Astrocyte (in vitro differentiated cells and primary cell): ENCODE results near the gene JAM3. TPM values are rescaled to one million over a fixed set of nuclear protein-coding genes. Genes with fewer than 3 reads are reported as not detected.

Source experiments
- DNase-seq: peaks from one replicate; pipeline ENCODE4 v3.0.0-alpha.2; 2010; ENCODE audit warnings: low read depth
- FAIRE-seq: peaks from 2 replicates; lab custom pipeline; 2011; peaks lifted over from hg19 to GRCh38; lab: Jason Lieb, UNC
- H2AFZ ChIP-seq: 2 replicates; pipeline ENCODE4 v1.6.0; 2012; ENCODE audit warnings: low read depth, low read length, inconsistent platforms
- H3K27ac ChIP-seq: 2 replicates; pipeline ENCODE4 v1.5.1; 2011; ENCODE audit warnings: low read depth, low read length, inconsistent platforms
- H3K27me3 ChIP-seq: 2 replicates; pipeline ENCODE4 v1.6.0; 2011; ENCODE audit warnings: low read length, inconsistent platforms; ENCODE audit not compliant: insufficient read depth
- H3K36me3 ChIP-seq: 2 replicates; pipeline ENCODE4 v1.5.1; 2011; ENCODE audit warnings: low read length, inconsistent platforms; ENCODE audit not compliant: insufficient read depth
- H3K4me1 ChIP-seq: 2 replicates; pipeline ENCODE4 v1.5.1; 2011; ENCODE audit warnings: low read length, inconsistent platforms; ENCODE audit not compliant: insufficient read depth
- H3K4me2 ChIP-seq: 2 replicates; pipeline ENCODE4 v1.6.0; 2012; ENCODE audit warnings: low read length, inconsistent platforms
- H3K4me3 ChIP-seq: 2 replicates; pipeline ENCODE4 v1.5.1; 2011; ENCODE audit warnings: low read depth, mild to moderate bottlenecking, low read length, inconsistent platforms; ENCODE audit not compliant: insufficient read depth
- H3K79me2 ChIP-seq: 2 replicates; pipeline ENCODE4 v1.6.0; 2012; ENCODE audit warnings: mild to moderate bottlenecking, low read length, inconsistent platforms; ENCODE audit not compliant: insufficient read depth
- H3K9ac ChIP-seq: 2 replicates; pipeline ENCODE4 v1.6.0; 2012; ENCODE audit warnings: mild to moderate bottlenecking, low read length, inconsistent platforms
- H3K9me3 ChIP-seq: 2 replicates; pipeline ENCODE4 v1.5.1; 2012; ENCODE audit warnings: low read depth, mild to moderate bottlenecking, low read length, inconsistent platforms; ENCODE audit not compliant: insufficient read depth
- H4K20me1 ChIP-seq: 2 replicates; pipeline ENCODE4 v1.6.0; 2012; ENCODE audit warnings: low read length, inconsistent platforms; ENCODE audit not compliant: insufficient read depth
- H3K27ac Mint-ChIP-seq: one replicate; pipeline ENCODE4 v1.8.0; 2021; ENCODE audit warnings: mild to moderate bottlenecking, mixed read lengths; ENCODE audit not compliant: unreplicated experiment
- H3K27me3 Mint-ChIP-seq: one replicate; pipeline ENCODE4 v1.8.0; 2021; ENCODE audit warnings: low read depth, mixed read lengths; ENCODE audit not compliant: unreplicated experiment
- H3K36me3 Mint-ChIP-seq: one replicate; pipeline ENCODE4 v1.8.0; 2021; ENCODE audit warnings: low read depth, mixed read lengths; ENCODE audit not compliant: unreplicated experiment
- H3K4me1 Mint-ChIP-seq: one replicate; pipeline ENCODE4 v1.8.0; 2021; ENCODE audit warnings: low read depth, mixed read lengths; ENCODE audit not compliant: unreplicated experiment
- H3K4me3 Mint-ChIP-seq: one replicate; pipeline ENCODE4 v1.8.0; 2021; ENCODE audit warnings: mild to moderate bottlenecking, moderate library complexity, mixed read lengths; ENCODE audit not compliant: unreplicated experiment
- H3K9me3 Mint-ChIP-seq: one replicate; pipeline ENCODE4 v1.8.0; 2021; ENCODE audit warnings: mild to moderate bottlenecking, mixed read lengths; ENCODE audit not compliant: unreplicated experiment
- EZH2 ChIP-seq: IDR thresholded peaks from 2 replicates; pipeline ENCODE4 v1.6.1; 2012; ENCODE audit warnings: mild to moderate bottlenecking, low read length, inconsistent platforms; ENCODE audit not compliant: insufficient read depth
- total RNA-seq: library from RNA; stranded (reverse); gene quantifications from 2 replicates; pipeline ENCODE4 v1.2.1, GENCODE V29; 2021
- TF ChIP-seq, protein P1 (sequence below): IDR thresholded peaks from 2 replicates; pipeline ENCODE4 v1.5.1; 2011; ENCODE audit warnings: low read depth, mild to moderate bottlenecking, inconsistent platforms, low read length, moderate library complexity; ENCODE audit not compliant: insufficient read depth

Gene JAM3
- total RNA-seq, 1 donor from 2014 or later, result 88.3 TPM

DNA sequence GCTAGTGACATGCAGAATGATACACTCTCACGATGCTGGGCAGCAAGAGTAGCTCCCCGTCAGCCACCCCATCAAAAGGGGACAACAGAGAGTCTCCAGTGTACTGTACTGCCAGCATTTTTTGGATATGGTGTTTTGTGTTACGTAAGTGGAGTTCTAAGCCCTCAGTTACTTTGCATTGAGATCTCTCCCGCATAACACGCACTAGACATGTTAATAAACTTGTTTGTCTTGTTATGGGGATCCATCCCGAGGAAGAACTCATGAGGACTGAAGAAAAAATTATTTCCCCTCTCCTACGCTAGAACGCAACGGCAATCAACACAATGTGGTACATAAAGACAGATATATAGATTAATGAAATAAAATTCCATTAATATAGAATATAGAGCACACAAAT lies 130.7 kb downstream of the JAM3 start:
- H2AFZ ChIP-seq, result no peak overlapping the region
- H3K27me3 ChIP-seq, result no peaks in the 10 kb centered on the region
- H3K36me3 ChIP-seq, result peaks cover 39% of the 10 kb centered on the region
- DNase-seq (no peak), FAIRE-seq (no peak)
- no peaks in the 10 kb centered on the region for H4K20me1 ChIP-seq
- Mint-ChIP-seq H3K27ac (no peak overlapping the region), H3K36me3 (peaks cover 5% of the 10 kb centered on the region), H3K9me3 (no peaks in the 10 kb centered on the region), H3K27me3 (no peaks in the 10 kb centered on the region), H3K4me1 (no peaks in the 10 kb centered on the region), H3K4me3 (no peak overlapping the region)
- no peak overlapping the region for H3K9ac ChIP-seq
- no peak overlapping the region for H3K27ac ChIP-seq
- H3K79me2 ChIP-seq, result no peaks in the 10 kb centered on the region
- no peak for TF ChIP-seq EZH2
- TF ChIP-seq, protein P1, sequence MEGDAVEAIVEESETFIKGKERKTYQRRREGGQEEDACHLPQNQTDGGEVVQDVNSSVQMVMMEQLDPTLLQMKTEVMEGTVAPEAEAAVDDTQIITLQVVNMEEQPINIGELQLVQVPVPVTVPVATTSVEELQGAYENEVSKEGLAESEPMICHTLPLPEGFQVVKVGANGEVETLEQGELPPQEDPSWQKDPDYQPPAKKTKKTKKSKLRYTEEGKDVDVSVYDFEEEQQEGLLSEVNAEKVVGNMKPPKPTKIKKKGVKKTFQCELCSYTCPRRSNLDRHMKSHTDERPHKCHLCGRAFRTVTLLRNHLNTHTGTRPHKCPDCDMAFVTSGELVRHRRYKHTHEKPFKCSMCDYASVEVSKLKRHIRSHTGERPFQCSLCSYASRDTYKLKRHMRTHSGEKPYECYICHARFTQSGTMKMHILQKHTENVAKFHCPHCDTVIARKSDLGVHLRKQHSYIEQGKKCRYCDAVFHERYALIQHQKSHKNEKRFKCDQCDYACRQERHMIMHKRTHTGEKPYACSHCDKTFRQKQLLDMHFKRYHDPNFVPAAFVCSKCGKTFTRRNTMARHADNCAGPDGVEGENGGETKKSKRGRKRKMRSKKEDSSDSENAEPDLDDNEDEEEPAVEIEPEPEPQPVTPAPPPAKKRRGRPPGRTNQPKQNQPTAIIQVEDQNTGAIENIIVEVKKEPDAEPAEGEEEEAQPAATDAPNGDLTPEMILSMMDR, result no peak
- H3K4me3 ChIP-seq, result no peak overlapping the region
- H3K4me2 ChIP-seq, result no peak overlapping the region
- H3K4me1 ChIP-seq, result no peaks in the 10 kb centered on the region
- H3K9me3 ChIP-seq, result no peaks in the 10 kb centered on the region

DNA sequence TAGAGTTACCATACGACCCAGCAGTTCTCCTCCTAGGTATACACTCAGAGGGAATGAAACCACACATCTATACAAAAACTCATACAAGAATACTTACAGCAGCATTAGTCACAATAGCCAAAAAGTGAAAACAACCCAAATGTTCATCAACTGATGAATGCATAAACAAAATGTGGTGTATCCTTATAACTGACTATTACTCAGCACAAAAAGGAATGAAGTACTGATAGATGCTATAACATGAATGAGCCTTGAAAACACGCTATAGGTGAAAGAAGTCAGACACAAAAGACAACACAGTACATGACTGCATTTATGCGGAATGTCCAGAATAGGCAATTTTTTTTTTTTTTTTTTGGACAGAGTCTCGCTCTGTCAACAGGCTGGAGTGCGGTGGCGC lies 131.8 kb downstream of the JAM3 start:
- TF ChIP-seq, protein P1, result no peak
- TF ChIP-seq EZH2, result no peak
- Histone ChIP-seq H3K79me2 (no peaks in the 10 kb centered on the region), H3K36me3 (peaks cover 40% of the 10 kb centered on the region), H3K4me1 (no peaks in the 10 kb centered on the region), H2AFZ (no peak overlapping the region), H3K4me3 (no peak overlapping the region), H3K27ac (no peak overlapping the region), H3K9me3 (no peaks in the 10 kb centered on the region), H3K9ac (no peak overlapping the region), H3K27me3 (no peaks in the 10 kb centered on the region), H4K20me1 (no peaks in the 10 kb centered on the region), H3K4me2 (no peak overlapping the region)
- H3K4me1 Mint-ChIP-seq, result no peaks in the 10 kb centered on the region
- no peak overlapping the region for H3K27ac Mint-ChIP-seq
- no peaks in the 10 kb centered on the region for H3K9me3 Mint-ChIP-seq
- no peak overlapping the region for H3K4me3 Mint-ChIP-seq
- no peak for DNase-seq
- H3K36me3 Mint-ChIP-seq, result peaks cover 7% of the 10 kb centered on the region
- FAIRE-seq, result no peak
- H3K27me3 Mint-ChIP-seq, result no peaks in the 10 kb centered on the region

Other genes starting within 250 kb of the JAM3 start
- gene SPATA19, start 223.6 kb upstream of the JAM3 start, total RNA-seq, result not detected in 2 replicates
- 13.1 and 16.7 TPM in 2 replicates for gene IGSF9B, start 112.1 kb upstream of the JAM3 start, total RNA-seq
- gene NCAPD3, start 154.9 kb downstream of the JAM3 start, total RNA-seq, result 17.0 and 18.5 TPM in 2 replicates
- 46.6 and 47.8 TPM in 2 replicates for gene VPS26B, start 155.6 kb downstream of the JAM3 start, total RNA-seq
- gene THYN1, start 184.3 kb downstream of the JAM3 start, total RNA-seq, result 30.5 and 31.6 TPM in 2 replicates
- 15.2 and 15.8 TPM in 2 replicates for gene ACAD8, start 184.5 kb downstream of the JAM3 start, total RNA-seq
- gene GLB1L3, start 207.3 kb downstream of the JAM3 start, total RNA-seq, result 0.20 and 0.22 TPM in 2 replicates